ENCODE results near the gene HNRNPR. TPM values are rescaled to one million over a fixed set of nuclear protein-coding genes. Genes with fewer than 3 reads are reported as not detected.

HNRNPR gene
- total RNA-seq, 2 donors from 2014 or later = 187 to 210 TPM

GRCh38 chr1:23369335-23370013 is 25.4 kb upstream of the HNRNPR start, which contains the start of gene ZNF436:
Gene ZNF436 (minus strand): TSS chr1:23369836. CDS start chr1:23368005, 1,831 bp downstream.
- Histone ChIP-seq H3K27me3 (ENCODE audit: control insufficient read depth, insufficient read depth, low read length, poor library complexity, severe bottlenecking) (no peaks in the 10 kb centered on the region), H3K9me3 (ENCODE audit: control insufficient read depth, low read length) (peaks cover 25% of the 10 kb centered on the region), H3K36me3 (ENCODE audit: control insufficient read depth, insufficient read depth, low read length) (peaks cover 29% of the 10 kb centered on the region), H3K4me3 (ENCODE audit: low read length) (peak within 1 kb of the TSS; percentile 95), H3K9ac (ENCODE audit: extremely low read depth, low read length, poor library complexity, severe bottlenecking) (peak within 1 kb of the TSS; percentile 94), H3K4me1 (ENCODE audit: control insufficient read depth, insufficient read depth, low read length) (peaks cover 28% of the 10 kb centered on the region), H3K27ac (ENCODE audit: low read depth, low read length) (peak within 1 kb of the TSS; percentile 99)
- TF ChIP-seq CTCF (conservative IDR thresholded peaks at IDR 0.05) = no peak
- Mint-ChIP-seq H3K36me3 (ENCODE audit: low read depth) (peaks cover 35% of the 10 kb centered on the region), H3K9me3 (peaks cover 32% of the 10 kb centered on the region), H3K4me1 (peaks cover 53% of the 10 kb centered on the region), H3K4me3 (peak within 1 kb of the TSS; percentile 89), H3K27me3 (ENCODE audit: insufficient read depth) (peaks cover 66% of the 10 kb centered on the region), H3K27ac (peak within 1 kb of the TSS; percentile 99)
- DNase-seq = no peak
- WGBS, 2 experiments (ENCODE audit: insufficient coverage in 1 of 2, insufficient read length in 1 of 2) = 7 to 9% methylated on average over 24 to 29 of the region's 29 CpGs

GRCh38 chr1:23368562-23369334 is 24.7 kb upstream of the HNRNPR start:
- no peaks in the 10 kb centered on the region for H3K27me3 ChIP-seq (ENCODE audit: control insufficient read depth, insufficient read depth, low read length, poor library complexity, severe bottlenecking)

More at GRCh38 chr1:23368562-23369334, 24.7 kb upstream of the HNRNPR start:
- DNase-seq = peak; percentile 96
- Mint-ChIP-seq H3K27me3 (ENCODE audit: insufficient read depth) (peaks cover 67% of the 10 kb centered on the region), H3K4me3 (peak overlapping the region; percentile 89), H3K36me3 (ENCODE audit: low read depth) (peaks cover 42% of the 10 kb centered on the region), H3K4me1 (peaks cover 46% of the 10 kb centered on the region), H3K9me3 (peaks cover 39% of the 10 kb centered on the region), H3K27ac (peak overlapping the region; percentile 99)
- 0% methylated on average over 28 to 61 of the region's 61 CpGs for WGBS, 2 experiments (ENCODE audit: insufficient coverage in 1 of 2, insufficient read length in 1 of 2)
- Histone ChIP-seq H3K4me1 (ENCODE audit: control insufficient read depth, insufficient read depth, low read length) (peaks cover 24% of the 10 kb centered on the region), H3K27ac (ENCODE audit: low read depth, low read length) (peak overlapping the region; percentile 99), H3K9me3 (ENCODE audit: control insufficient read depth, low read length) (peaks cover 32% of the 10 kb centered on the region), H3K4me3 (ENCODE audit: low read length) (peak overlapping the region; percentile 95), H3K9ac (ENCODE audit: extremely low read depth, low read length, poor library complexity, severe bottlenecking) (peak overlapping the region; percentile 94), H3K36me3 (ENCODE audit: control insufficient read depth, insufficient read depth, low read length) (peaks cover 36% of the 10 kb centered on the region)
- peak; percentile 64 for TF ChIP-seq CTCF (conservative IDR thresholded peaks at IDR 0.05)

Data from endodermal cell (in vitro differentiated cells).